ENCODE measurements around the gene ATAD3B. TPM values are rescaled to one million over a fixed set of nuclear protein-coding genes. Genes with fewer than 3 reads are reported as not detected.
A peak's percentile ranks its signal among the peaks of the same experiment; 100 is the strongest.

The ATAD3B gene
- total RNA-seq, 4 donors from 2014 or later: 11.0 to 91.6 (median 16.5) TPM

DNA sequence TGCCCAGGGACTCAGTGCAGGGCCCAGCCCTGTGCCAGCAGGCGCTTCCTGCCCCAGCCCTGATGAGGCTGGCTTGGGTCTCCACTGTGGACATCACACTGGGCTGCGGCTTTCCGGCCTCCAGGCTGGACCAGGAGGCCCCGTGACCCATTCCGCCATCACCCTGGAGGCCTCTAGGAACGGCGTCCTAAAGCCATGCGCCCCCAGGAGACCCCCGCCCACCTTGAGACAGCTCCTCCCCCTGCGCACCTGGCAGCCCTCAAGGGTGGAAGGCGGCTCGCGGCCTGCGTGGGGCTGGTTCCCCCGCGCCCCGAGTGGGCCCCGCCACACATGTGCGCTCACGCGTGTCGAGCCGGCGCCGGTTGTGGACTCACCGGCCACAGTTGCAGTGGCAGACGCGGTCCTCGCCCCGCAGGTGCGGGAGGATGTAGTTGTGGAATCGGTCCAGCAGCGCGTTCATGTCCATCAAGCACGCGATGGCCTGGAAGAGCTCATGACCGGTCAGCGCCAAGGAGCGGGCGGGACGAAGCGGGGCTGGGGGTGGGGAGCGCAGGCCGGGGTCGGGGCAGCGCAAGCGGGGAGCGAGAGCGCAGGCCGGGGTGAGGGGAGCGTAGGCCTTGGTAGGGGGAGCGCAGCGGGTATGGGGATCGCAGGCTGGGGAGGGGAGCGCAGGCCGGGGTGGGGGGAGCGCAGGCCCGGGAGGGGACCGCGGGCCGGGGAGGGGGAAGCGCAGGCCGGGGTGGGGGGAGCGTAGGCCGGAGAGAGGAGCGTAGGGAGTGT is 67.9 kb downstream of the ATAD3B start:
- no peak for DNase-seq (ENCODE audit: low spot score)
- ATAC-seq (ENCODE audit: low FRiP score): no peak
- TF ChIP-seq, protein P1, sequence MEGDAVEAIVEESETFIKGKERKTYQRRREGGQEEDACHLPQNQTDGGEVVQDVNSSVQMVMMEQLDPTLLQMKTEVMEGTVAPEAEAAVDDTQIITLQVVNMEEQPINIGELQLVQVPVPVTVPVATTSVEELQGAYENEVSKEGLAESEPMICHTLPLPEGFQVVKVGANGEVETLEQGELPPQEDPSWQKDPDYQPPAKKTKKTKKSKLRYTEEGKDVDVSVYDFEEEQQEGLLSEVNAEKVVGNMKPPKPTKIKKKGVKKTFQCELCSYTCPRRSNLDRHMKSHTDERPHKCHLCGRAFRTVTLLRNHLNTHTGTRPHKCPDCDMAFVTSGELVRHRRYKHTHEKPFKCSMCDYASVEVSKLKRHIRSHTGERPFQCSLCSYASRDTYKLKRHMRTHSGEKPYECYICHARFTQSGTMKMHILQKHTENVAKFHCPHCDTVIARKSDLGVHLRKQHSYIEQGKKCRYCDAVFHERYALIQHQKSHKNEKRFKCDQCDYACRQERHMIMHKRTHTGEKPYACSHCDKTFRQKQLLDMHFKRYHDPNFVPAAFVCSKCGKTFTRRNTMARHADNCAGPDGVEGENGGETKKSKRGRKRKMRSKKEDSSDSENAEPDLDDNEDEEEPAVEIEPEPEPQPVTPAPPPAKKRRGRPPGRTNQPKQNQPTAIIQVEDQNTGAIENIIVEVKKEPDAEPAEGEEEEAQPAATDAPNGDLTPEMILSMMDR (IDR thresholded peaks at IDR 0.05): no peak

DNA sequence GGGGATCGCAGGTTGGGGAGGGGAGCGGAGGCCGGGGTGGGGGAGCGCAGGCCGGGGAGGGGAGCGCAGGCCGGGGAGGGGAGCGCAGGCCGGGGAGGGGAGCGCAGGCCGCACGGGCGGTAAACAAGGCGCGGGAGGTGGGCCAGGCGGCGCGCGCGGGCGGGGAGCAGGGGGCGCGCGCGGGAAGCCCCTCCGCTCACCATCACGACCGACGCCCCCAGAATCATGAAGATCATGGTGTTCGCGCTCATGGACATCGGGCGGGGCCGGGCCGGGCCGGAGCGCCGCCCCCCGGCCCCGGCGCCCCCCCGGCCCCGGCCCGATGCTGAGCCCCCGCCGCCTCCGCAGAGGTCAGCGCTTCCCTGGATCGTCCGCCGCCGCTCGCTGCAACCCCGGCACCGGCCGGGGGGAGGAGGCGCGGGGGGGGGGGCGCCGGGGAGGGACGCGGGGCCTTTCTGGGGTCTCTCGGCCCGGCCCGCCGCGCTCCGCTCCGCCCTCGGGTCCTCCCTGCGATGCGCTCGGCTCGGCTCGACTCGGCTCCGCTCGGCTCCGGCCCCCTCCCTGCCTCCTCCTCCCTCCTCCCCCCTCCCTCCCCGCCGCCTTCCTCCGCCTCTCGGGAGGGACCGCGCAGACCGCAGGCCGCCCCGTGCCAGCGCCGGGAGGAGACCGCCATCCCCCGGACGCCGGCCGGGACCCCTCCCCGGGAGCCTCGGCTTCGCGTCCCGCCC is 68.7 kb downstream of the ATAD3B start, which contains the start of gene TMEM240:
TMEM240 (minus strand) TSS at position 535 of the 728 bp plus-strand sequence; CDS start at position 257, 278 bp downstream.
- ATAC-seq (ENCODE audit: low FRiP score) (peak; percentile 78), DNase-seq (ENCODE audit: low spot score) (no peak)
- TF ChIP-seq, protein P1 (IDR thresholded peaks at IDR 0.05): no peak

DNA sequence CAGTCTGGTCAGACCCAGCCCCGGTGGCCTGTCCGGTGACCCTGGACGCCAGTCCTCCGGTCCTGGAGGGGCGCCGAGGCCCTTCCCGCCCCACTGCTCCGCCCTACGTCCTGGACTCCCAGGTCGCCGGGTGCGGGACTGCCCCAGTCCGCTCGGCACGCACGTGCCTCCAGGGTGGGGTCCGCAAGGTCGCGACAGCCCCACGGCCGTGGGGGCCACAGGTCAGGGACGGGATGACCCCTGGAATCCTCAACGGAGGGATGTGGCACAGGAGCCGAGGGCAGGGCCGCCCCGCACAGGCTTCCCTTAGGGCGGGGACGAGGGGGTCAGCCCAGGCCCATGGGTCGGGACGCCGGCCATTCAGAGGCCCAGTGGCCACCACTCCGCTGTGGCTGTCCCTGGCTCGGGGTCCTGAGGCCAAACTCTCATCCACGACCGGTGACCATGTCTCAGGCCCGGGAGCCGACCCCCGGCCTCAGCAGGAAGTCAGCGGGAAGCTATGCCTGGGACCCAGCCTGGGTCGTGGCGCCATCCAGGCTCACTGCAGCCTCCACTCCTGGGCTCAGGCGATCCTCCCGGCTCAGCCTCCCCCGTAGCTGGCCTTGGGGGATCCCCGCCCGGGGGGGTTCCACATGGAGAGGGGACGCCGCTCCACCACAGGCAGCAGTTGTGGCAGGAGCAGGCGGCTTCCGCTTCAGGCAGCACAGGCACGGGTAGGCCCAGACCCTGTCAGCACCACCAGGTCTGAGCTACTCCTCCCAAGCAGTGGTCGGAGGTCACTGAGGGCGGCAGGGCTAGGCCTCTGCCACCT is 69.5 kb downstream of the ATAD3B start:
- TF ChIP-seq, protein P1 (IDR thresholded peaks at IDR 0.05): no peak
- peak; percentile 13 for ATAC-seq (ENCODE audit: low FRiP score)
- DNase-seq (ENCODE audit: low spot score): no peak

DNA sequence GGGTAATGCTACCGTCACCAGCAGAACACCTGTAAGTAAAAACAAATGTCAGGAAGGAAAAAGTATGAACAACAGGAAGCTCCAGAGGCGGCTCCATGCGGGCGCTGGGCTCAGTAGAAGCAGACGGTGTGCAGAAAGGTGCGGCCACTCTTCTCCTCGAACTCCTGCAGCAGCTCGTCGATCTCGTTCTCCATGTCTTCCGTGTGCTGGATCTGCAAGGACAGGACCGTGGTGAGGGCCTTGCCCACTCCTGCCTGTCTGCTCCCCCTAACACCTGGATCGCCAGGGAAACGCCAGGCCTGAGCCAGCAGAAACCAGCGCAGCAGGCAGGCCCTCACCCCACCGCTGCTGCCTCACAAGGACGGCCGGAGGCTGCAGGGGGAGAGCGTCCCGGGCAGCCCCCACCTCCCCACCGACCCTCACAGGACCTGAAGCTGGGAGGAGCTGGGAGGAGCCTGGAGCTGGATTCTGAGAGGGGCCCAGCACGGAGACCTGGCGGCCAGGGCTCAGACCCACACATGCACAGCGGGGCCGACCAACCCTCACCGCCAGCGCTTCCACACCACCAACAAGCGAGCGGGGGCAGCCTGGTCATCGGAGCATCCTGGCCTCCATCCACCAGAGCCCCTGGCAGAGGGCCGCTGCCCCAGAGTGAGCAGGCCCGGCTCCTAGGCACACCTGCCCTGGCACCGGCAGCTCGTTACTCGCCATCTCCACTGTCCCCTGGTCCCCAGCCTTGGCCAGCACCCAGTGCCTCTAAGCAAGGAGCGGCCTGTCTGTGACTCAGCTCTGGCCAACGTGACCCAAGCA is 70.6 kb downstream of the ATAD3B start:
- TF ChIP-seq, protein P1 (IDR thresholded peaks at IDR 0.05): no peak
- no peak for DNase-seq (ENCODE audit: low spot score)
- no peak for ATAC-seq (ENCODE audit: low FRiP score)

DNA sequence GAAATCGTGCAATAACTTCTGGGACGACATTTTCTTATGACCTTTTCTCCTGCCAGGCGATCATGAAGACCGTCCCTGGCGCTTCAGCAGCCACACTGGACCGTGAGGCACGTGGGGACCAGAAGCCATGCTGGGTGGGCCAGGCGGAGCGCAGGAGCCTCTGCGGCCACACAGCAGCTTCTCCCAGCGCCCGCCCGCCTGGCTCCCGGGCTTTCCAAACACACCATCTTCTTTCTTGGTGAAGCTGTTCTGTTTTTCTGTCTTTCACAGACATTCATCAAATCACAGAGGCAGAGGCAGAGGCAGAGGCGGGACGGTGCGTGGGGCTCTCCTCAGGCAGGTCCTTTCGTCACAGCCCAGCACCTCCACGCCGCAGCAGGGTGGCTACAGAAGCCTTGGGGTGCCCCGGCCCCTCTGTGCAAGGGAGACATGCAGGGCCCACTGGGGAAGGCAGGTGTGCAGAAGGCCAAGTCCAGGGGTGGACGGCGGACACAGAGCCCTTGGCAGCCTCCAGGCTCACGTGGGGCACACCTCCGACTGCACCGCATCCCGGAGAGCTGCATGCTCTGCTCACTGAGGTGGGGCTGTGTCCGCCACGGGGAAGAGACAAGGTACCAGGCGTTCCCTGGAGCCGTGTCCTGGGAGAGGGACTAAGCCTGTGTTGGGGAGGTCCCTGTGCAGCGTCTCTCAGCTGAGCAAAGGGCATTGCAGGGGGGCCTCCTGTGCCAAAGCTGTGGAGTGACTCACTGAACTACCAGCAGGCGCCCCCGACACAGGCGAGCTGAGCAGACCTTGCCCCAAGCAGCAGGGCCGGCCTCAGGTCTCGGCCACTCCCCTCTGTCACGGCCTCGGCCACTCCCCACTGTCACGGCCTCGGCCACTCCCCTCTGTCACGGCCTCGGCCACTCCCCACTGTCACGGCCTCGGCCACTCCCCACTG is 71.5 kb downstream of the ATAD3B start:
- TF ChIP-seq, protein P1 (IDR thresholded peaks at IDR 0.05): no peak
- no peak for DNase-seq (ENCODE audit: low spot score)
- no peak for ATAC-seq (ENCODE audit: low FRiP score)
